Stimulated activated CD4-positive, alpha-beta T cell treated with anti-CD3 and anti-CD28 coated beads, Interleukin-4, amount 100 ng/mL, for 24 hours (primary cell): ENCODE measurements around the gene GALNT18.

Source experiments
- DNase-seq: peaks from one replicate; pipeline ENCODE4 v3.0.0-alpha.2; 2020

The GALNT18 gene

DNA sequence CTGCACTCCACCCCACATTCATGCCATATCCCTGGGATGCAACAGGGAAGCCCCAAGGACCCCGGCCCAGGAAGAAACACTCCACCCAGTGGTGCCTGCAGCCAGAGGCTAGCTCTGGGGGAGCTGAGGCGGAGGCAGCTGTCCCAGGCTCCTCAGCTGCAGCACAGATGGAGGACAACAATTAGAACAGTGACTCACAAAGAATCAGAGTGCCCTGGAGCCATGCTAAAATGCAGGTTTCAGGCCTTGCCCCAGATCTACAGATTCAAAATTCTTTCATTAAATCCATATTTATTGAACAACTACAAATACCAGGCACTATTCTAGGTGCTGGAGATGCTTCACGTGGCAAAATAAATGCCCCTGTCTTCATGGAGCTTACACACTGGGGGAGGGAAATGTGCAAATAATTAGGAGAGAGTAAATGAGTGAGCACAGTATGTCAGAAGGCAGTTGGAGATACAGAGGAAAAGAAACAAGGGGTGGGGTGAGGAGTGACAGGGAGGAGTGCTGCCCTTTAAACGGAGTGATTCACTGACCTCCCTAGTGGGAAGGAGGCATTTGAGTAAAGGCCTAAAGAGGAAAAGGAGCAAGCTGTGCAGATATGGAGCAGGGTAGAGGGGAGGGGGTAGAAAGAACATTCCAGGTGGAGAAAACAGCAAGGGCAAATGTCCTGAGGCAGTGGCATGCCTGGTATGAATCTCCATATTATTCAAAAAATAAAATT, 195.4 kb downstream of the GALNT18 start:
- DNase-seq: no peak

DNA sequence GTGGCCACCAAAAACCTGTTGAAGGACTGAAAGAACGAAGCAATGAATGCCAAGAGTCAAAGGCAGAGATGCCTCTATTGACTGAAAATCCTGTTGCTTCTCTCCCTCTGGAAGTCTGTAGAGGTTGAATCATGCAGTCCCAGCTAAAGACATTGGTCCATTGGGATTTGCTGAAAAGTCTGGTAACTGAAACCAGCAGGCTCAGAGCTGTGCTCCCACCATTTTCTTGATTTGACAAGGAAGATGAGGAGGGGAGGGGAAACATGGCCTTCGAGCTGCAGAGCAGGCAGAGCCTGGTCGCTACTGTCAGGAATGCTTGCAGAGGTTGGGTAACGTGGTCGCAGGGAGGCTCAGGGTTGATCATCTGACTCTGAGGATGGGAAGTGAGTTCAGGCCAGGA, 196.0 kb downstream of the GALNT18 start:
- DNase-seq: no peak

DNA sequence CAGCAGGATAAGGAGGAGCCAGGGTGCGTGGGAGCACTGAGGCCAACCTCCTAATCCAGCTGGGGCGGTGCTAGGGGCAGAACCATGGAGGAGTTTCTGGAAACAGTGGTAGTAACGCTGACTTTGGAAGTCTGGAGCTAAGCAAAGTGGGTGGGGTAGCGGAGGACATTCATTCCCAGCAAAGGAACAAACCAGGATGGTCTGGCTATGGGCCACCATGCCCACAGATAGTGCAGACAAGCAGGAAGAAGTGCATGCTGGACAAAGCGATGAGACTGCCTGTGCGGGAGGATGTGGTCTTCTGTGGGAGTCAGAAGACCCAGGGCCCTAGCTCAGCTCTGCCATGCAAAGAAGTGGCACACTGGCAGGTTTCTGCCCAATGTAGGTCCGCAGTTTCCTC, 197.1 kb downstream of the GALNT18 start:
- no peak for DNase-seq

DNA sequence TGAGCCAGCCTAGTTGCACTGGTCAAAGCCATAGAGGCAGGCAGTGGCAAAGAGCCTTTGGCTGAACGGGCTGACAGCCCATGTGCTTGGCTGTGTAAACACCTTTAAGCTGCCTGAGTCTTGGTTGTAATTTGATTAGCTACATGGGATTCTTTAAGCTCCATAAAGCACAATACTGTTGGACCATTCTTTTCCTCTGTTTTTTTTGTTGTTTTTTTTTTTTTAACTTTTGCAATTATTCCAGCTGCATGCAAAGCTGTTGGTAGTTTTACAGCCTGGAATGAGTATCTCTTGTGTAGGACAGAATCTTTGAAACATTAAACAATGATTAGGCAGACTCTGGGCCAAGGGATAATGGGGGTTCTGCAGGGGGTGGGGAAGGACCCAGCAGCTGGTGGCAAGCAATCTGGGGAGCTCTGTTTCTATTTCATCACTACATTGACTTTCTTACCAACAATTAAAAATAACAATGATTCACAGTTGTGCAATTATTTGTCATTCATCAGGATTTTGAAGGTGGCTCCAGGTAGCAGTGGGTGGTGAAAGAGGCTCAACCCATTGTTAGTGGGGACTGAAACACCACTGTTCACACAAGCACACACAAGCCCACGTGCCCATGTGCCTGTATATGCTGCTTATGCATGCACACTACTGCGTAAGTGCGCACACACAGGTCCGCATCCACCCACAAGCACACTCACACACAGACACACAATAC, 199.2 kb downstream of the GALNT18 start:
- no peak for DNase-seq

DNA sequence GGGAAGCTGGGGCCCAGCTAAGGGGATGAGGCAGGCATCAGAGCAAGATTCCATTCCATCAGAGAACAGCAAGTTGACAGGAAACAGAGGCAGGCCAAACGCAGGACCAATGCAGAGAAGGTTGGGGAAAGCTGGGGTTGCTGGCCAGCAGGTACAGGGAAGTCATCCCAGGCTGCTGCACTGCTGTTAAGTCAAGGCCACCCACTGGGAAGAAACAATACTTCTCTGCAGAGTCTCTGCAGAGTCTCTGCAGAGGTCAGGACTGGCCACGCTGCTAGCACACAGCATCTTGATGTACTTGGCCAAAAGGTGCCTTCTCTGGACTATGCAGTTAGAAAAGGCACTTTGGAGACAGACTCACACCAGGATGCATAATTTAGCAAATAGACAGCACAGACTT, 200.3 kb downstream of the GALNT18 start:
- DNase-seq: no peak

DNA sequence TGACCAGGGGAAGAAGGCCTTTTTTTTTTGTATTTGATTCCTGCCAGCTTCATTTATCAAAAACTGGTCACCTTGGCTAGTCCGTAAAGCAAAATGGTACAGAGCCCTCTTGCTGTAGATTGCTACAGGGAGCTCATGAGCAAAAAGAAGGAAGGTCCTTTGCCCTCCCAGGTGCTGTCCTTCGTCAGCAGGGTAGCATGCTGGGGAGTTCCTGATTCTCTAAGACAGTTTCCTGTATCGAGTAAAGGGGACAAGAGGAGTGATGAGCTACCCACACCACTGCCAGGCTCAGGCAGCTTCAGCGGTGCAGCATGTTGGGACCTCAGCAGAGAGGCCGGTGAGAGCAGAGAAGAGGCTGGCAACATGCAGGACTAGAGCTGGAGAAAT, 200.9 kb downstream of the GALNT18 start:
- no peak for DNase-seq

DNA sequence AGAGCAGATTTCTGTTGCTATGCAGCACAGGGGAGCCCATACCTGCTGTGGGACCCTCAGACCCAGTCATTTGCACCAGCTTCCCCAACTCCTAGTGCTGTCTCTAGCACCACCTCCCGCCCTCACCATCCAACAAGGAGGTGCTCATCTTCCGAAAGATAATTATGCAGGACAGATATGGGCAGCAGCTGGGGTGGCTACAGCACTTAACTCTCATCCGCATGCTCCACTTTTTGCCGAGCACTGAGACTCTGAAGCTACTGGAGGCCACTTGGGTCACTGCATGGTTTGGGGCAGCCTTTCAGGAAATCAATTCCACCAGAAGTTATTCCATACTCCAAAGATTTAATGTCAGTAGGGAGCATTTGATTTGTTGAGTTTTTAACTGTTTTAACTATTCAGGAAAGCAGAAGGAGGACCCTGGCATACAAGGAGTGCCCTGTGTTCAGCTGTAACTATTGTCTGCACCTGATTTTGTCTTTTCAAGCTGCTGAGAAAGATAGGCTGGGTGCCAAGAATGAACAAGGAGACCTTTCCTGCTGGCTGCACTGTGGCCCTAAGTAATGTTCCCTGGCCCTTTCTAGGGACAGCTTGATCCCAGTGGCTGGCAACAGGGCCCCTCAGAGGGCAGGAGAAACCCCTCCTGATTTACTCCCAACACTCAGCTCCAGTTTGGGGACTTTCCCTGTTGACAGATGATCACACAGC, 201.5 kb downstream of the GALNT18 start:
- DNase-seq: no peak

DNA sequence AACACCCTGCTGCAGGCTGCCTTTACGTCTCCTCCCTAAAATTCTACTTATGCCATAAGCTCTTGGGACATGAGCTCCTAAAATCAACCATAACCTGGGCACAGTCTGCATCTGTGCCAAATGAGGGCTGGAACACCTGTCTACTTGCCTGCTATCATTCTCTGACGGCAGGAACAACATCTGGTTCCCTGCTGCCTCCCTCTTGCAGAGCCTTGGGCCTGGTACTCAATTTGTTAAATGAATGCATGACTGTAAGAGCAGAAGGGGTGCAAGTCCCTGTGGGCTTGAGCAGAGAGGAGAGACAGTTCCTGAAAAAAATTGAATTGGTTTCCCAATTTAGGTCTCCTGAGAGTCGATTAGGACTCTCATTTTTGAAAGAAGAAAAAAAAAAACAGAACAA, 202.1 kb downstream of the GALNT18 start:
- DNase-seq: no peak

DNA sequence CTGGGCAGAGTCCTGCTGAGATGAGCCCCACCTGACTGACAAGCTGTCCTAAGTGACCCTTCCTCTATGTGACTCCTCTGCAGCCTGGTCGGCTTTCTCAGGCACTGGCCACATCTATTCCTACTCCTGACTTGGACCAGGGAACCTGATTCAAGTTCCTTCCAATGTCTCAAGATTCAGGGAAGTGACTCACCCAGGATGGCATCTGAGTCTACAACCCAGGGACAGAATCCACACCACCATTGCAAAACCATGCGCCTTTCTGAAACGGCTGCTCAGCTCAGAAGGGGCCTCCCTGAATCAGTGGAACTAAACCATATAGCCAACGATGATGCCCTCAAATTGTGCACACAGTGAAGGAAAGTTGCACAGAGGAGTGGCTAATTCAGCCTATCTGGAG, 204.9 kb downstream of the GALNT18 start:
- no peak for DNase-seq

DNA sequence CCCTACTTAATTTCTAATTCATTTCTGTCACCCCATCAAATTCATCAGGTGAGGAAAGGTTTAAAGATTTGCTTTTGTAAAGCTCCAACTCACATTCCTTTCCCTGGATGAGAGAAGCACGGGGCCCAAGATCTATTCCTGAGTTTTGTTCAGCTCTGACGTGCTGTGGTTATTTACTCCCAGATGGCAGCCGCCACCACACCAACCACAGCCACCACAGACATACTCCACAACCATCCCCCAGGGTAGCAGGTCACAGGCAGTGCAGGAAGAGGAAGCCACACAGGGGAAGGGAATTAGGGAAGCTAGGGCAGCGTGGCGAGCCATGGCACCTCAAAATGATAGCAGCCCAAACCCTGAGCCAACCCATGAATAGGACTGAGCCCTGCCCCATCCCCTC, 205.3 kb downstream of the GALNT18 start:
- DNase-seq: no peak

DNA sequence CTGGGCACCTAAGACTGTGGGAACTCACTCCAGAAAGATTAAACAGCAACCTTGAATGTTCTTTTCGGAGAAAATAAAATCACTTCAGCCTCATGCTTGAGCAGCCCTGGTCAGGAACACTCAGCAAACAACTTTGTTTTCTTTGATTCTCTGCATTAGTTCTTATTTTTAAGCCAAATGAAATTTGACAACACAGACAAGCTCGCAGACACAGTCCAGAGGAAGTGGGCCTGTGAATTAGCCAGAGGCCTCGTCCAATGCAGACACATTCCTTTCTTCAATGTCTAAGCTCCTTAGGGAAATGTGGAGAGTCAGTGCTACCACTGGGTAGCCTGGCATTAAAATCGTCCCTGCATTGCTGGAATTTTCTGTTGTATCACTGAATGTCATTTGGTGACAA, 205.9 kb downstream of the GALNT18 start:
- no peak for DNase-seq

DNA sequence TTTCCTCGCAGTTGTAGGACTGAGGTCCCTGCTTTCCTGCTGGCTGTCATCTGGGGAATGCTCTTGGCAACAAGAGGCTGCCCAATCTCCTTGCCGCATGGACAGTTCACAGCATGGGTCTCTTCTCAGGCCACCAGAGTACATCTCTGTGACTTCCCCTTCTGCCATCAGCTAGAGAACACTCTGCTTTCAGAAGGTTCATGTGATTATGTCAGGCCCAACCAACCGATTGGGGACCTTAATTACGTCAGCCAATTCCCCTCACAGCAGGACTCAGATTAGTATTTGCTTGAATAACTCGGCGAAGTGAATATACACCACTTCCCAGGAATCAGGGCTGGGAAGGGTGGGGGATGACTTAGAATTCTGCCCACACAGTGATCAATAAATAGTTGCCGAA, 206.8 kb downstream of the GALNT18 start:
- no peak for DNase-seq

DNA sequence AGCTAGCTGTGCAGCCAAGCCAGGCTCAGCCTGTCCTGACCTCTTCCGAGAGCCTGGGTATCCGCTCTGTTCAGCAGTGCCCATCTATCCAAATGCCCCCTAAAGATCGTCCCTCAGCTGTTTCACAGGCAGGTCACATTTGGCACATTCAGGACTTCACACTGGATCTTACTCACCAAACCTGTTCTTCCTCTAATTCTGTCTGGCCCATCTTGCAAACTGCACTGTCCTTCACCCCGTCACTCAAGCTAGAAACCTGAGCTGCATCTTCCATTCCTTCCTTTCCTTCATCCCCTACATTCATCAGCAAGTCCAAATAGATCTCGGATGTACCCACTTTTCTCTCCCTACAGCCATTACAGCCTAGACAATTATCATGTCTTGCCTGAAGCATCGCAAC, 208.0 kb downstream of the GALNT18 start:
- DNase-seq: no peak

DNA sequence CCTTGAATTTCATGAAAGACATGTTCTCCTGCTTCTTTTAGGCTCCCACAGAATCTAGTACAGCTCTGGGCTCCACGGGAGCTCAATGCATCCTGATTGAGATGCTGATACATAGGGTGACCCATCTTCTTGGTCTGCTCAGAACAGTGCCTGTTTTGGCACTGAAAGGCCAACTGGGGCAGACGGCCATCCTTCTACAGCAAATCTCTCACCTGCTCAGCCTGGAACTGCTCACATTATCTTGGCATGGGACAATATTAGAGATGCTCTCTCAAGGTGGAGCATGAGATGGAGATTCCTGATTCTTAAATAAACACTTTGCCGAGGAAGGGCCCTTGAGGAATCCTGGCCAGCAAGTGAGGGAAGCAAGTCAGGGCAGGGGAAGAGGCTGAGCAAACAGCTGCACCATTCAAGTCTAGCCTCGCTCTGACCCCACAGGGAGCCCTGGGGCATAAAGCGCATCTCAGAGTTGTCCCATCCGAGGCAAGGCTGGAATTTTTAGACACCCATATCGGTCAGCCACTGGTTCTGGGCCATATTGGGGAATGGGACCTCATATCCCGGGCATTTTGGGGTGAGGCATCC, 210.3 kb downstream of the GALNT18 start:
- no peak for DNase-seq

DNA sequence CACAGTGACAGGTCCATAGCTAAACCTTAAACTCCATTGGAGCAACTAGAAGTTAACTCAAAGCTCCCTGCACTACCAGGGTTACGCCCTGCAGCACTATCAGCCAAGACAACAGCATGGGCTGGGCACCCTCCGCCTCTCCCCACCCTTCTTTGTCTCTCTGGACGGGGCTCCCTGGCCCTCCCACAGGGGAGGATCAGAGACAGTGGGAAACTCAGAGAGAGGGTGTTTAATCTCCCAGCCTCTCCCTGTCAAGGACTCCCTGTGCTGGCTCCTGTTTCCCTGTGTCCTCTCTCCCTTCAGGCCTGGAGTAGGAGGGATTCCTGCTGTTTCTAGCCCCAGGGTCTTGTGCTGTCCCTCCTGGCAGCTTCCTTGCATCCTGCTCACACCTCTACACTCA, 211.9 kb downstream of the GALNT18 start:
- DNase-seq: no peak

DNA sequence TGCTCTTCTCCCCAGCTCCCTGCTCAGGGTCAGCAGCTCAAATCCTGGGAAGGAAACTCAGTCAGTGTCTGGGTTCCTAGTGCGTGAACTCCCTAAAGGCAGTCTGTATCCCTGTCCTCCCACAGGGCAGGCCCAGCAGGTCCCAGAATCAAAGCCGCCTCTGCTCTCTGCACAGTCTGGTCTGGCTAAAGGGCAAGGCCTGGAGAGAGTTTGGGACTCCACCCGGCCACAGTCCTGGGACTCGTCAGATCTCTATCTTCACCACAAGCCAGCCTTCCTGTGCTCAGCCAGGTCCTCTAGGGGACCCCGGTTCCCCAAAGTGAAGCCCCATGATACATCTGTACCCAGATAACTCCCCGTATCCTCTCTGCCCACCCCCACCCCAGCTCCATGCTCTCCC, 212.6 kb downstream of the GALNT18 start:
- no peak for DNase-seq

DNA sequence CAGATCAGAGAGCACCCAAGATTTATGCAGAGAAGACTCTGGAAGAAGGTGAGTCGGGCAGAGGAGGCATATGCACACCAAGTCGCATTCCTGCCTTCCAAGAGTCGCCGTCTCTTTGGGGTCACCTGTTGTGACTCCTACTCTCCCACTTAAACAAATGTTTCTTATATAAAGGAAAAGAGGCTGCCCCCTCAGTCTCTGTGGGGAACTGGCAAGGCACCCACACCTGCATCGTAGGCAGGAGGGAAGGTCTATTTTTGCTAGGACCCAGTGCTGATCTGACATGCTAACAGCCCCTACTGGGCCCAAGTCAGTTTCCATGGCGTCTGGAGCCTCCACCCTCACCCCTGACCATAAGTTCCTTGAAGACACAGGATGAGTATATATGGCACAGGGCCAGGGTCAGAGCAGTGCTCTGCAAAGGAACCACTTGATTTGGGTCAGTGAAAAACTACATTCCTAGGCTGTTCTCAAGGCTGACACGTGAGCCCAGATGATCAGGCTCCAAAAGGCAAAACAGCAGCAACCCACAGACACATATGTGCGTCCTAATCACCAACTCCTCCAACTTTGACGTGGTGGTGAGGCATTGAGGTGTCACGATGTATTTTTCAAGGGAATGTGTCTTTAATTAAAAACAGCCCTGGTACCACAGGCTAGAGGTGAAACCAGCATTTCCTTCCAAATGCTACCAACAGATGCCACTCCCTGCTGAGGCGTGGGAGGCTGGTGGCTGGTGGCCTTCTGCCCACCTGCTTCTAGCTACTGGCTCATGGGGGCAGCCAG, 213.2 kb downstream of the GALNT18 start:
- DNase-seq: no peak

DNA sequence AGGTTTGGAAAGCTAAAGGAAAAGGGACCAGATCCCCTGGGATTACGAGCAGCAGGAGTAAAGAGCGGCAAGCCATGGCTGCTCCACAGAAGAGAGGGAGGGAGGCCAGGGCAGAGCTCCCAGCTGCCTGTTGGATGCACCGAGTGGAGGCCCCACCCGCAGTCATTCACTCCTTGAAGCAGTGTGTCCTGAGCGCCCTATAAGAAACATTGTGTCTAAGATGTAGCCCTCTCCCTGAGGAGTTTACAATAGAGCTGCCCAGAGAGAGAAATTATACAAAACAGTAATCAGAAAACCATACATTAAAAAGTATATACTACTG, 214.1 kb downstream of the GALNT18 start:
- no peak for DNase-seq

DNA sequence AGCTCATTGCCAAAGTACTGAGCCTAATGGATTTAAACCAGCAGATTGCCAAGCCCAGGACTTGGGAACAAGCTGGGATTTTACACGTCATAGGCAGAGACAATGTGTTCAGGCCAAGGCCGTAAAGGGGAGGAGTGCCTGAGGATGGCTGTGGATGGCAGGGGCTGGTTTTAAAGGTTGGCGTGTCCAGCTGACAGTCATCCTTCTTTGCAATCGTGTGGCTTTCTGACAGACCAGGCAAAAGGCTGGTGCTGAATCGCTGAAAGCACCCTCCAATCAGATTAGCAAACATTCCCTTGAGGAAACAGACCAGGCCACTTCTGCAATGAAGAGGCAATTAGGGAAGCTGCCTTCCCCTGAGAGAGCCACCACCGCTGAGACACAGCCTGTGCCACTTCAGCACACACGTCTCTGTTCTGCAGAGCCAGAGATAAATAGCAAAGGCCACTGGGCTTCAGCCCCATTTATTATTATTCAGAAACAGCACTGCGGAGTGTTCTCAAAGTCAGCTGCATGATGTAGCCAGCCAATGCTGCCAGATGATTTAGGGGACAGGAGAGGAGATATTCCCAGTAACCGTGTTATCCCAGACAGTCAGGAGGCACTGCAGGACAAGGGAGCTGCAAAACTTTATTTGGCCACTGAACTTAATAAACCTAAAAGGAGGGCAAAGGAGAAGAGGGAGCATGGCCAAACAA, 214.6 kb downstream of the GALNT18 start:
- DNase-seq: no peak

DNA sequence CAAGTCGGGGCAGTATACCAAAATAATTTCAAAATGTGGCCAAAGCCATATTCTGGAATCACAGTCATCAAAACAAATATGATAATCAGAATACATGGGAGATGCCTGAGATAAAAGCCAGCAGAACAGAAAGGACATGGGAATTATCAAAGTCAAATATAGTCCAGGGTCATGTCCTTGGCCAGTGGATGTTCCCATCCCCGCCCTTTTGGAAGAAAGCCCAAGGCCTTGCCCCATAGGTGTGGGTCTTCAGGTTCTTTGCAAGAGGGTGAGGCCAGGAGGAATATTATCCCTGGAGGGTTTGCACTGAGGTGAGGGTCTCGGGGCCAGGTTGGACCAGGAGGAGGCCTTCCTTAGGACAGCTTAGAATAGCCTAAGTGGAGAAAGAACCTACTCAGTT, 215.2 kb downstream of the GALNT18 start:
- DNase-seq: no peak

DNA sequence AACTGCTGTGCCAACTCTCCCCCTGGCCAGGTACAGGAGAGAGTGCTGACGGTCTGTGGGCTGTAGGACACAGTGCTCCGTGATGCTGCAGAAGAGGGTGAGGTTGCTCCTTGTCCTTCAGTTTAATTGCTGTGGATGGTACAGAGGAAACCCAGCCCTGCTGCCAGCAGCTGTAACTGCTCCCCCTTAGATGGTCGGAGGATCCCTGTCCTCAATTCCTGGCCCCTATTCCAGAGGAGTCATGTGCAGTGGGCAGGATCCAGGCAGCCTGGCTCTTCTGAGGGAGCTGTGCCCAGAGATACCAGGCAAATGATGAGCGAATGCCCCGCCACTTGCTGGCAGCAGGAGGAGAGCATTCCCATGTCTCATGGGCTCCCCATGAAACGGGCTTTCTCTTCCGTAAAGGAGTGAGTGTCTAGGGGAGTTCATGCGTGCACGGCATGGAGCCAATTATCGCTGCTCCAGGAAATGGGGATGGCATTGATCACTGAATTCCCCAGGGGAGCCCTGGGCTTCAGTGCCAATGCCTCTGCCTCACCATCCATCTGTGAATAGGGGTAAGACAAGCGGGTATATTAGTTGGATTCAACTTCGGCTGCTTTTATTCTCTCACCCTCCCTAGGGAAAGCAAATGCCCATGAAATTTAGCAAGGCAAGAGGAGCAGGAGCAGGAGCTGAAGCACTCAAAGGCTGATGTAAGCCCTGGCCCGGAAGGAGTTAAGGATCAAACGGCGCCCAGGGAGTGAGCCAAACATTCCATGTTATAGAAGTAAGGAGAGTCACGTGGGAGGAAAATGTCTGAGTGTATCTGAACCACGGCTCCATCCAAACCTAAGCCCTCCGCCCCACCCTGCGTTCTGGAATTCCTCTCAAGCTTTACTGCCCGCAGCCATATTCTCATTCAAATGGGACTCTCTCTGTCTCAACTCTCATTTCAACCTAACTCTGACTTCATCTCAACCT, 217.8 kb downstream of the GALNT18 start:
- no peak for DNase-seq
